HL-60 (cell line): ENCODE data around the gene XYLT1.

ENCODE experiments used
- DNase-seq, 2 experiments: peaks; one replicate each; pipeline ENCODE4 v3.0.0-alpha.2; 2010 to 2020; ENCODE audit warnings: low read depth in 1 of 2, low spot score in 1 of 2
- H3K27ac ChIP-seq: fragments of 250-450 bp; sonication (Bioruptor Pico); replicated peaks from 2 replicates; pipeline ENCODE4 v1.5.1; 2020; ENCODE audit warnings: mild to moderate bottlenecking, moderate library complexity
- H3K27me3 ChIP-seq: fragments of 250-450 bp; sonication (Bioruptor Pico); 2 replicates; pipeline ENCODE4 v1.5.1; 2021; ENCODE audit warnings: mild to moderate bottlenecking, moderate library complexity; ENCODE audit not compliant: insufficient read depth, poor library complexity, severe bottlenecking
- H3K4me3 ChIP-seq: replicated peaks from 2 replicates; pipeline ENCODE4 v1.5.1; 2011; ENCODE audit warnings: mild to moderate bottlenecking, control low read depth, low read length; ENCODE audit not compliant: insufficient read depth
- CTCF ChIP-seq: IDR thresholded peaks from one replicate; pipeline ENCODE4 v1.5.1; 2011; ENCODE audit warnings: low read length, control low read depth, inconsistent platforms; ENCODE audit not compliant: insufficient read depth
- GABPA ChIP-seq: IDR thresholded peaks from 2 replicates; pipeline ENCODE4 v1.6.1; 2012; ENCODE audit warnings: low read depth
- POLR2AphosphoS5 ChIP-seq: IDR thresholded peaks from 2 replicates; pipeline ENCODE4 v1.6.1; 2012; ENCODE audit warnings: low read depth
- REST ChIP-seq: IDR thresholded peaks from 2 replicates; pipeline ENCODE4 v1.6.1; 2012; ENCODE audit warnings: low read depth; ENCODE audit not compliant: insufficient replicate concordance
- SPI1 ChIP-seq: IDR thresholded peaks from 2 replicates; pipeline ENCODE4 v1.6.1; 2012; ENCODE audit warnings: low read depth, mild to moderate bottlenecking, borderline replicate concordance

Gene XYLT1

DNA sequence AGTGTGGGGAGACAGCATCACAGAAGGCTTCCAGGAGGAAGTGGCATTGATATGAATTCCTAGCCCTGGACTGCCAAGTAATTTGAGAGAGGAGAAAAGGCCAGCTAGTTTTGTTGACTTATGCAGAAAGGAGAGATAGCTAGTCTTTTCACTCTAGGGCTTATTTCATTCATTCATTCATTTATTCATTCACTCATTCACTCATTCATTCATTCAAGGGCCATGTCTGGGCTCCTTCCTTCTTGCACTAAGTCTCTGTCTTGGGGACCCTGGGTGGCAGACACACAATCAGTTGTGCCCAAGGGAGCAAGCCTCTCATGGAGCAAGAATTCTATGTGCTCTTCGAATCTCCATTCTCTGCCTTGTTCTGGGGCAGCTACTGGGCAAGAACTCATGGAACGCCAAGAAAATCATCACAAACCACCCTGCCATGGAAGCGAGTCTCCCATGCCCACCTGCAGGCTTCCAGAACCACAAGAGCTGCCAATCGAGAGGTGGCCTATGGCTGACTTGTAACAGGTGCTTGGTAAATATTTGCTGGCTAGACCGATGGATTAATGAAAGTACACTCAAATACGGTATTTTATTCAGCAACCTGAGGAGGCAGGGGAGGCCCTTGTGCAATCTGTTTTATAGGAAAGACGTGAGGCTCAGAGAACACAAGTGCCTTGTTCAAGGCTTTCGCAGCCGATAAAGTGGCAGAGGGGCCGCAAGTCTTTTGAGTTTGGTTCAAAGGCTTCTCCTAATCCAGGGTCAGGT is 223.6 kb downstream of the XYLT1 start:
- H3K27ac ChIP-seq = no peak overlapping the region
- no peak overlapping the region for H3K4me3 ChIP-seq
- no peak for DNase-seq
- no peak for TF ChIP-seq SPI1
- TF ChIP-seq GABPA = no peak
- no peak for TF ChIP-seq CTCF
- no peak for TF ChIP-seq POLR2AphosphoS5
- H3K27me3 ChIP-seq = no peaks in the 10 kb centered on the region

DNA sequence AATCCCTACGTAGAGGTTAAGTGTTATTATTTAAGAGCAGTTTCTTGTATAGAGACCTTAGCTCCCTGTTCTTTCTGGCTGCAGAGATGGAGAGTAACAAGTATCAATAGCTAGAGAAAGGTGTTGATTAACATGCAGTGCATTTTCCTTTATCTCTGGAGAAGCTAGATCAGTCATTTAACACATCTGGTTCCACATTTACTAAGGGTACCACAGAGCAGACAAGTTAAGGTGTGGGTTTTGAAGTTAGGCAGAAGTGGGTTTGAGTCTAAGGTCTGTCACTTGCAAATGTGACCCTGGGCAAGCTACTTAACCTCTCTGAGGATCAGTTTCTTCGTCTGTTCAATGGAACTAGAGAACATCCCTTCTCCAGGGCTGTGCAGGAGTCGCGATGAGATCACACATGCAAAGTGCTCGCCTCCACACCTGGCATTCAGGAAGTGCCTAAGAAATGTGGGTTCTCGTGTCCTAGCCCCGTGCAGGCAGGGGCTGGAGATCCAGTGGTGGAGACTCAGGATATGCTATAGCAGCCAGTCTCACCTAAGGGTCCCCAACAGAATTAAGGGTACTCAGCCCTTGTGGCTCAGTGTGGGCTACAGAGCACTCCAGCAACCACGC is 224.4 kb downstream of the XYLT1 start:
- Histone ChIP-seq H3K4me3 (no peak overlapping the region), H3K27ac (no peak overlapping the region), H3K27me3 (no peaks in the 10 kb centered on the region)
- DNase-seq = no peak
- no peak for TF ChIP-seq SPI1
- no peak for TF ChIP-seq GABPA
- no peak for TF ChIP-seq CTCF
- TF ChIP-seq POLR2AphosphoS5 = no peak
- TF ChIP-seq REST = no peak

DNA sequence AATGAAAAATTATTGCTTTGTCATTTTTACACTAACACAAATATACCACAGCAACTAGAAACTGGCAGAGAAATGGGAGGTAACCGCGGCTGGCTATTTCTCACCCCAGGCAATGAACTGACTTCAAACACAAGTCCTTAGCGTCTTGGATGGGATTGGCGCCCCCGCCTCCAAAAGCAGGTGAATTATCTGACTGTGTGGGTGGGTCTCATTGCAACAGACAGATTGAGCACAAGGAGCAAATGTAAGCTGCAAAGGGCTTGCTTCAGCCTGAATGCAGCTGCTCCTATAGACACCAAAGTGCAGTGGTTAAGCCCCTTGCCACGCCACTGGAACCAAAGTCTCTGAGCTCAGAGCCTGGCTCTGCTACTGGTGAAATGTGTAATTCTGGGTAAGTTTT is 225.0 kb downstream of the XYLT1 start:
- TF ChIP-seq CTCF (no peak), GABPA (no peak), REST (no peak), POLR2AphosphoS5 (no peak), SPI1 (no peak)
- no peak overlapping the region for H3K27ac ChIP-seq
- no peaks in the 10 kb centered on the region for H3K27me3 ChIP-seq
- no peak overlapping the region for H3K4me3 ChIP-seq
- no peak for DNase-seq
